CD14-positive monocyte (primary cell): Measurements from ENCODE around the gene CROCC. TPM values are rescaled to one million over a fixed set of nuclear protein-coding genes. Genes with fewer than 3 reads are reported as not detected.

ENCODE experiments used
- DNase-seq, 3 donors: peaks; one replicate each; pipeline ENCODE4 v3.0.0-alpha.2; 2011 to 2022
- H2AFZ ChIP-seq: 2 replicates; pipeline ENCODE4 v1.6.0; 2012; ENCODE audit warnings: mild to moderate bottlenecking, low read depth, low read length, inconsistent platforms; ENCODE audit not compliant: insufficient read depth, poor library complexity, severe bottlenecking
- H3K27ac ChIP-seq, 2 donors: 1 replicate in 1 of 2; 2 replicates in 1 of 2; pipeline ENCODE4 v1.5.1; 2012 to 2013; ENCODE audit warnings: low read length in 2 of 2, control low read depth in 1 of 2, inconsistent platforms in 1 of 2, low read depth in 1 of 2, mild to moderate bottlenecking in 1 of 2
- H3K27me3 ChIP-seq, 2 donors: one replicate each; pipeline versions ENCODE4 v1.6.0 to v1.6.1; 2011 to 2013; ENCODE audit warnings: low read length in 2 of 2; ENCODE audit not compliant: control insufficient read depth in 2 of 2, insufficient read depth in 2 of 2
- H3K36me3 ChIP-seq, 2 donors: replicated peaks in 1 of 2; 1 replicate in 1 of 2; 2 replicates in 1 of 2; pipeline versions ENCODE4 v1.5.1 to v1.6.1; 2012 to 2013; ENCODE audit warnings: low read length in 2 of 2, control low read depth in 1 of 2, inconsistent platforms in 1 of 2, mild to moderate bottlenecking in 1 of 2; ENCODE audit not compliant: insufficient read depth in 2 of 2, control insufficient read depth in 1 of 2
- H3K4me1 ChIP-seq, 2 donors: 1 replicate in 1 of 2; 2 replicates in 1 of 2; pipeline versions ENCODE4 v1.5.1 to v1.6.1; 2012 to 2013; ENCODE audit warnings: low read length in 2 of 2, control low read depth in 1 of 2, inconsistent platforms in 1 of 2, mild to moderate bottlenecking in 1 of 2, moderate library complexity in 1 of 2; ENCODE audit not compliant: insufficient read depth in 2 of 2, control insufficient read depth in 1 of 2
- H3K4me2 ChIP-seq: replicated peaks from 2 replicates; pipeline ENCODE3; 2012; ENCODE audit warnings: low read length, moderate library complexity, mild to moderate bottlenecking; ENCODE audit not compliant: poor library complexity, severe bottlenecking; ENCODE audit errors: extremely low read depth
- H3K4me3 ChIP-seq, 3 experiments: fragments of 200-600 bp in 1 of 3; sonication (generic) in 1 of 3; replicated peaks in 1 of 3; 1 replicate in 2 of 3; 2 replicates in 1 of 3; pipeline ENCODE4 v1.5.1; 2011 to 2013; ENCODE audit warnings: low read length in 3 of 3, mild to moderate bottlenecking in 3 of 3, control low read depth in 2 of 3, low read depth in 2 of 3, inconsistent platforms in 1 of 3, moderate library complexity in 1 of 3
- H3K79me2 ChIP-seq: 2 replicates; pipeline ENCODE4 v1.6.0; 2012; ENCODE audit warnings: mild to moderate bottlenecking, control low read depth, inconsistent platforms, low read length, moderate library complexity; ENCODE audit not compliant: insufficient read depth
- H3K9ac ChIP-seq: 2 replicates; pipeline ENCODE4 v1.6.0; 2017; ENCODE audit warnings: low read length, mild to moderate bottlenecking; ENCODE audit not compliant: insufficient read depth, poor library complexity, severe bottlenecking
- H3K9me3 ChIP-seq, 2 donors: replicated peaks in 1 of 2; 1 replicate in 1 of 2; 2 replicates in 1 of 2; pipeline versions ENCODE4 v1.5.1 to v1.6.1; 2012 to 2013; ENCODE audit warnings: low read length in 2 of 2, control low read depth in 1 of 2; ENCODE audit not compliant: control insufficient read depth in 1 of 2, insufficient read depth in 1 of 2
- H4K20me1 ChIP-seq: 2 replicates; pipeline ENCODE4 v1.6.0; 2012; ENCODE audit warnings: mild to moderate bottlenecking, low read length, control low read depth, moderate library complexity; ENCODE audit not compliant: insufficient read depth
- H3K27ac Mint-ChIP-seq, 7 donors: one replicate each; pipeline ENCODE4 v1.8.0; 2020; ENCODE audit warnings: mild to moderate bottlenecking in 7 of 7, mixed read lengths in 7 of 7, moderate library complexity in 6 of 7, inconsistent platforms in 2 of 7
- H3K27me3 Mint-ChIP-seq, 3 donors: one replicate each; pipeline ENCODE4 v1.8.0; 2021 to 2022; ENCODE audit warnings: low read depth in 3 of 3, mild to moderate bottlenecking in 3 of 3, mixed read lengths in 3 of 3, moderate library complexity in 3 of 3, inconsistent platforms in 1 of 3
- H3K36me3 Mint-ChIP-seq, 2 donors: one replicate each; pipeline ENCODE4 v1.8.0; 2020; ENCODE audit warnings: mixed read lengths in 2 of 2, inconsistent platforms in 1 of 2, mild to moderate bottlenecking in 1 of 2
- H3K4me1 Mint-ChIP-seq: one replicate; pipeline ENCODE4 v1.8.0; 2020; ENCODE audit warnings: mild to moderate bottlenecking, mixed read lengths
- H3K4me3 Mint-ChIP-seq, 2 donors: one replicate each; pipeline ENCODE4 v1.8.0; 2020; ENCODE audit warnings: mild to moderate bottlenecking in 2 of 2, mixed read lengths in 2 of 2, moderate library complexity in 1 of 2
- H3K9me3 Mint-ChIP-seq, 7 donors: one replicate each; pipeline ENCODE4 v1.8.0; 2020 to 2022; ENCODE audit warnings: mixed read lengths in 7 of 7, mild to moderate bottlenecking in 6 of 7, moderate library complexity in 6 of 7, inconsistent platforms in 2 of 7
- WGBS: methylation state at CpG from one replicate; pipeline ENCODE4 v1.1.5; 2013; ENCODE audit warnings: missing lambda C conversion rate; ENCODE audit not compliant: insufficient coverage; 5-methylcytosine and 5-hydroxymethylcytosine counted together
- intact Hi-C, 2 donors: fragments of 100-400 bp; cut with micrococcal nuclease; formaldehyde crosslinking; loops; one replicate each; pipeline versions ENCODE4 v1.15.0 to v1.15.1; 2023
- polyA plus RNA-seq, 3 donors: library from polyadenylated mRNA; depleted of rRNA in 1 of 3; unstranded in 2 of 3; stranded (reverse) in 1 of 3; fragments of 300-500 nt in 2 of 3; fragments of >200 nt in 1 of 3; fragmentation: Illumina TruSeq in 2 of 3; gene quantifications; 1 replicate in 2 of 3; 2 replicates in 1 of 3; pipeline ENCODE4 v1.2.3, GENCODE V29; 2012 to 2021
- TF ChIP-seq, protein P1 (sequence below): fragments of 200-600 bp; IDR thresholded peaks from one replicate; pipeline ENCODE4 v1.8.0; 2022; ENCODE audit warnings: antibody characterized with exemption, mild to moderate bottlenecking

Gene CROCC
- polyA plus RNA-seq, 3 donors, result 0.21 to 46.1 (median 0.69) TPM

DNA sequence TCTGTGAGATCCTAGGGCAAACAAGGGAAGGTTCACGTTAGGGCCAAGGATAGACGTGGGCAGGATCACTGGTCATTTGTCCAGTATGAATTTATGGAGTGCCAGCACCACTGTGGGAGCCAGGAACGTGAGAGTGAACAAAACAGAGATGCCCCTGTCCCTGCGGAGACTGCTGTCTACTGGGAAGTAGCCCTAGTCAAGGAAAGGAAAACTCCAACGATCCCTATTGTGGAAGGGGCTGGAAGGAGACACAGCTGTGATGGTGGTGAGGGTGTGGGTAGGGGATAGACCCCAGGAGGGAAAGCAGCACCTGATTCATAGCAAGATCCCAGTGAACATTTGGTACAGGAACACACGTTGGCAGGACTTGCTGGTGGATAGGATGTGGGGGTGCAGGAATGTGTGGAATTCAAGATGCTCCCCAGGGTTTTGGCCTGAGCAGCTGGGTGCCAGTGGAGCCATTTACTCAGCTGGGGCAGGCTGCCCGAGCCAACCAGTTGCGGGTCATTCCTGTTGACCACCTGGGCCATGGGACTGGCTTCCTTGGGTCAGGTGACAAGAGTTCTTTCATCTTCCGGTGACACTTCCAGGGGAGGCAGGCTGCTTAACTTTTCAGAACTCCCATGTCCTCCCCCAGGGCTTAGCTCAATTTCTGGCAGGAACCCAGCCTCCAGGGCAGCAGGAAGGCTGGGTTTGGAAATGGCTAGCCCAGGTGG is 91.2 kb downstream of the CROCC start:
- Mint-ChIP-seq H3K27ac (peak overlapping the region in 1 of 7 donors; percentile 58), H3K4me1 (peaks cover 57% of the 10 kb centered on the region), H3K9me3 (peaks cover 0 to 2% (median 0%) of the 10 kb centered on the region in 7 donors), H3K27me3 (peaks cover 4 to 5% (median 5%) of the 10 kb centered on the region in 3 donors), H3K36me3 (peaks cover 3 to 5% of the 10 kb centered on the region in 2 donors), H3K4me3 (no peak overlapping the region)
- WGBS, result 95% methylated on average over 8 of the region's 9 CpGs
- H3K27me3 ChIP-seq, result no peaks in the 10 kb centered on the region
- H3K27ac ChIP-seq, result no peak overlapping the region
- H4K20me1 ChIP-seq, result peaks cover 21% of the 10 kb centered on the region
- H2AFZ ChIP-seq, result no peak overlapping the region
- intact Hi-C loops, result no loop called here
- H3K4me3 ChIP-seq, result no peak overlapping the region
- H3K4me1 ChIP-seq, result peaks cover 54 to 61% of the 10 kb centered on the region in 2 donors
- H3K36me3 ChIP-seq, result peaks cover under 1 to 7% of the 10 kb centered on the region in 2 donors
- no peak overlapping the region for H3K4me2 ChIP-seq
- no peak for DNase-seq
- H3K79me2 ChIP-seq, result peaks cover 12% of the 10 kb centered on the region
- TF ChIP-seq, protein P1, sequence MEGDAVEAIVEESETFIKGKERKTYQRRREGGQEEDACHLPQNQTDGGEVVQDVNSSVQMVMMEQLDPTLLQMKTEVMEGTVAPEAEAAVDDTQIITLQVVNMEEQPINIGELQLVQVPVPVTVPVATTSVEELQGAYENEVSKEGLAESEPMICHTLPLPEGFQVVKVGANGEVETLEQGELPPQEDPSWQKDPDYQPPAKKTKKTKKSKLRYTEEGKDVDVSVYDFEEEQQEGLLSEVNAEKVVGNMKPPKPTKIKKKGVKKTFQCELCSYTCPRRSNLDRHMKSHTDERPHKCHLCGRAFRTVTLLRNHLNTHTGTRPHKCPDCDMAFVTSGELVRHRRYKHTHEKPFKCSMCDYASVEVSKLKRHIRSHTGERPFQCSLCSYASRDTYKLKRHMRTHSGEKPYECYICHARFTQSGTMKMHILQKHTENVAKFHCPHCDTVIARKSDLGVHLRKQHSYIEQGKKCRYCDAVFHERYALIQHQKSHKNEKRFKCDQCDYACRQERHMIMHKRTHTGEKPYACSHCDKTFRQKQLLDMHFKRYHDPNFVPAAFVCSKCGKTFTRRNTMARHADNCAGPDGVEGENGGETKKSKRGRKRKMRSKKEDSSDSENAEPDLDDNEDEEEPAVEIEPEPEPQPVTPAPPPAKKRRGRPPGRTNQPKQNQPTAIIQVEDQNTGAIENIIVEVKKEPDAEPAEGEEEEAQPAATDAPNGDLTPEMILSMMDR, result no peak
- no peak overlapping the region for H3K9ac ChIP-seq
- H3K9me3 ChIP-seq, result no peaks in the 10 kb centered on the region

DNA sequence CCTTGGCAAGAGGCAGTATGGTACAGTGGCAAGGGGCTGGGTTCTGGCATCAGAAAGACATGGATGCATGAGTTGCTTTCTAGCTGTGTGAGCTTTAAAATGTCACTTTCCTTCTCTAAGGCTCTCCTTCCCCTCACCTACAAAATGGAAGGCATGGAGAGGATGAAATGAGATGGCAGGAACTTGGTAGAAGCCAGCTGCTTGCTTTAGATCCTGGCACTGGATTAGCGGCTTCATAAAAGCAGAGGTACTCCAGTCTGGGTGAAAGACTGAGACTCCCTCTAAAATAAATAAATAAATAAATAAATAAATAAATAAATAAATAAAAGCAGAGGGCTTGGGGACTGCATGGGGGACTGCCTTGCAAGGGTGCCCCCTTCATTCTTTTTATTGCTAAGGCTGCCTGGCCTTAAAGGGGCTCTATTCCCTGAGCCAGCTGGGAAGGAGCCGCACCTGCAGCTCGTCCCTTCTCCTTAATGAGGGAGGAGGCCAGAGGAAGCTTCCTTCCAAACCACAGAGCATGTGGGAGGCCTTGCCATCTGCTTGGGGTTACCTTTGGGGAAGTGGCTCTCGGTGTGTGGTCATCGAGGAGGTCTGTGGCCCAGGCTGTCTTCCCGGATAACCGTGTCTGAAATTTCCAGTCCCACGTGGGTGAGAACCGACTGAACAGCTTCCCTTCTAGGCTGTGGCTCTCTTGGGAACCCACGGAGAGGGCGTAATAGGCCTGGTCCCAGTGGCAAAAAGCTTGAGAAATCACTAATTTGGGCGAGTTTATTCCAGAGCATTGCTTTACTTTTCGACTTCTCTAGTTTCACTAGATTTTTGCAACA is 92.0 kb downstream of the CROCC start:
- H3K27ac ChIP-seq, result no peak overlapping the region
- intact Hi-C loops, result no loop called here
- H3K9me3 Mint-ChIP-seq, result peaks cover 0 to 2% (median 0%) of the 10 kb centered on the region in 7 donors
- H3K4me1 Mint-ChIP-seq, result peaks cover 57% of the 10 kb centered on the region
- H3K4me1 ChIP-seq, result peaks cover 54 to 61% of the 10 kb centered on the region in 2 donors
- H4K20me1 ChIP-seq, result peaks cover 21% of the 10 kb centered on the region
- H3K4me2 ChIP-seq, result peak overlapping the region; percentile 27
- no peak overlapping the region for H3K9ac ChIP-seq
- H3K36me3 Mint-ChIP-seq, result peaks cover 9 to 13% of the 10 kb centered on the region in 2 donors
- peaks cover 8 to 14% of the 10 kb centered on the region in 2 donors for H3K36me3 ChIP-seq
- no peak overlapping the region for H2AFZ ChIP-seq
- H3K9me3 ChIP-seq, result no peaks in the 10 kb centered on the region
- 0% methylated on average over 8 of the region's 13 CpGs for WGBS
- TF ChIP-seq, protein P1, result no peak
- no peaks in the 10 kb centered on the region for H3K27me3 ChIP-seq
- H3K4me3 Mint-ChIP-seq, result peak overlapping the region; percentile 16 to 48
- peaks cover 12% of the 10 kb centered on the region for H3K79me2 ChIP-seq
- H3K27ac Mint-ChIP-seq, result peak overlapping the region in 2 of 7 donors; percentile 25 to 64
- H3K27me3 Mint-ChIP-seq, result peaks cover 4 to 5% (median 5%) of the 10 kb centered on the region in 3 donors
- no peak overlapping the region for H3K4me3 ChIP-seq
- peak; percentile 25 to 72 (median 54) for DNase-seq
